Endodermal cell (in vitro differentiated cells): ENCODE data around the gene RASAL2. TPM values are rescaled to one million over a fixed set of nuclear protein-coding genes. Genes with fewer than 3 reads are reported as not detected.
A peak's percentile ranks its signal among the peaks of the same experiment; 100 is the strongest.

ENCODE experiments used
- DNase-seq: peaks from one replicate; pipeline ENCODE4 v3.0.0-alpha.2; 2017
- H3K27ac ChIP-seq: 2 replicates; pipeline ENCODE4 v1.5.1; 2013; ENCODE audit warnings: mild to moderate bottlenecking, low read depth, low read length, moderate library complexity
- H3K27me3 ChIP-seq: 2 replicates; pipeline ENCODE4 v1.6.1; 2013; ENCODE audit warnings: mild to moderate bottlenecking, low read length, moderate library complexity; ENCODE audit not compliant: insufficient read depth, control insufficient read depth, poor library complexity, severe bottlenecking
- H3K36me3 ChIP-seq: 2 replicates; pipeline ENCODE4 v1.7.0; 2013; ENCODE audit warnings: mild to moderate bottlenecking, low read length, moderate library complexity; ENCODE audit not compliant: control insufficient read depth, insufficient read depth
- H3K4me1 ChIP-seq: one replicate; pipeline ENCODE4 v1.7.0; 2013; ENCODE audit warnings: low read length; ENCODE audit not compliant: control insufficient read depth, insufficient read depth
- H3K4me3 ChIP-seq: 2 replicates; pipeline ENCODE4 v1.5.1; 2013; ENCODE audit warnings: mild to moderate bottlenecking, low read length, moderate library complexity
- H3K9ac ChIP-seq: 2 replicates; pipeline ENCODE4 v1.6.1; 2013; ENCODE audit warnings: mild to moderate bottlenecking, low read length, moderate library complexity; ENCODE audit not compliant: poor library complexity, severe bottlenecking; ENCODE audit errors: extremely low read depth
- H3K9me3 ChIP-seq: 2 replicates; pipeline ENCODE4 v1.6.1; 2013; ENCODE audit warnings: mild to moderate bottlenecking, low read length, moderate library complexity; ENCODE audit not compliant: control insufficient read depth
- H3K27ac Mint-ChIP-seq: 2 replicates; pipeline ENCODE4 v1.8.0; 2020; ENCODE audit warnings: mixed read lengths
- H3K27me3 Mint-ChIP-seq: 2 replicates; pipeline ENCODE4 v1.8.0; 2021; ENCODE audit warnings: mild to moderate bottlenecking, mixed read lengths; ENCODE audit not compliant: insufficient read depth
- H3K36me3 Mint-ChIP-seq: 2 replicates; pipeline ENCODE4 v1.8.0; 2020; ENCODE audit warnings: low read depth, mixed read lengths
- H3K4me1 Mint-ChIP-seq: 2 replicates; pipeline ENCODE4 v1.8.0; 2020; ENCODE audit warnings: mixed read lengths
- H3K4me3 Mint-ChIP-seq: 2 replicates; pipeline ENCODE4 v1.8.0; 2020; ENCODE audit warnings: mild to moderate bottlenecking, moderate library complexity, mixed read lengths
- H3K9me3 Mint-ChIP-seq: 2 replicates; pipeline ENCODE4 v1.8.0; 2020; ENCODE audit warnings: mild to moderate bottlenecking, mixed read lengths
- CTCF ChIP-seq: fragments of 200-600 bp; sonication (generic); conservative IDR thresholded peaks from 2 replicates; pipeline ENCODE4 v1.5.0; 2021; ENCODE audit warnings: antibody characterized with exemption, mild to moderate bottlenecking
- WGBS, 2 experiments: methylation state at CpG; one replicate each; pipeline versions ENCODE4 v1.1.5 to v1.1.7; 2013; ENCODE audit warnings: missing lambda C conversion rate in 2 of 2, mixed read lengths in 1 of 2; ENCODE audit not compliant: insufficient coverage in 1 of 2, insufficient read length in 1 of 2; 5-methylcytosine and 5-hydroxymethylcytosine counted together
- total RNA-seq, 2 donors: library from RNA; stranded (reverse); fragmentation: NEBNext Ultra II Directional in 1 of 2; extraction: Animal tissue kit (Norgen Biotek cat#: 25700) in 1 of 2; gene quantifications; 2 replicates in 1 of 2; 3 replicates in 1 of 2; pipeline ENCODE4 v1.2.1, GENCODE V29; 2021

RASAL2 gene
- total RNA-seq, 2 donors from 2014 or later: 21.8 to 22.1 TPM

DNA sequence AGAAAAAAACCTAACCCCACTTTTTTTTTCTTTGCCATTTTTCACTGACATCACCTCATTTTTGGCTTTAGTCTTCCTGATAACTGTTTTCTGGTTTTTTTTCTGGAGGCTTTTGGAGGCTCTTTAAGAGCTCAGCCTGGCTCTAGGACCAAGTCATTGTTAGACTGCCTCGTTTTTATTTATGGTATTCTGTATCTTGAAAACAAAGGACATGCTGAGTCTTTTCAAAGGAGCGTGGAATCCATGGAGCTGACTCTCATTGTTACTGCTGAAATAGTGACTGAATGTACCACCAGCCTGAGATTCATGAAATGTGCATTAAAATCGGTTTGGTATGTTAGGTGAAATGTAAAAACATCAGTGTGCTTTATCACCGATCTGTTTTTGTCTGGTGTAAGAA lies 28.0 kb downstream of the RASAL2 start:
- WGBS, 2 experiments: 48 to 68% methylated on average over 3 to 4 of the region's 4 CpGs
- Histone ChIP-seq H3K4me1 (no peaks in the 10 kb centered on the region), H3K9me3 (peaks cover 9% of the 10 kb centered on the region), H3K9ac (no peak overlapping the region), H3K27me3 (no peaks in the 10 kb centered on the region), H3K36me3 (no peaks in the 10 kb centered on the region), H3K27ac (peak overlapping the region; percentile 2), H3K4me3 (no peak overlapping the region)
- no peak for TF ChIP-seq CTCF
- no peak for DNase-seq
- H3K36me3 Mint-ChIP-seq: peaks cover 24% of the 10 kb centered on the region
- H3K27me3 Mint-ChIP-seq: no peaks in the 10 kb centered on the region
- H3K4me1 Mint-ChIP-seq: no peaks in the 10 kb centered on the region
- H3K4me3 Mint-ChIP-seq: no peak overlapping the region
- H3K9me3 Mint-ChIP-seq: peaks cover 24% of the 10 kb centered on the region
- H3K27ac Mint-ChIP-seq: peak overlapping the region; percentile 27

GRCh38 chr1:178122283-178122682 lies 28.4 kb downstream of the RASAL2 start:
- Mint-ChIP-seq H3K4me1 (no peaks in the 10 kb centered on the region), H3K27me3 (no peaks in the 10 kb centered on the region), H3K9me3 (peaks cover 24% of the 10 kb centered on the region), H3K27ac (peak overlapping the region; percentile 27), H3K36me3 (peaks cover 24% of the 10 kb centered on the region), H3K4me3 (no peak overlapping the region)
- H3K27ac ChIP-seq: peak overlapping the region; percentile 2
- no peaks in the 10 kb centered on the region for H3K4me1 ChIP-seq
- H3K27me3 ChIP-seq: no peaks in the 10 kb centered on the region
- no peak overlapping the region for H3K4me3 ChIP-seq
- DNase-seq: no peak
- no peak overlapping the region for H3K9ac ChIP-seq
- H3K36me3 ChIP-seq: no peaks in the 10 kb centered on the region
- no peak for TF ChIP-seq CTCF
- H3K9me3 ChIP-seq: peaks cover 9% of the 10 kb centered on the region
- WGBS, 2 experiments: 81% methylated on average over 1 of the region's 1 CpG; no CpG with 5 or more reads in 1 of the 2 experiments

DNA sequence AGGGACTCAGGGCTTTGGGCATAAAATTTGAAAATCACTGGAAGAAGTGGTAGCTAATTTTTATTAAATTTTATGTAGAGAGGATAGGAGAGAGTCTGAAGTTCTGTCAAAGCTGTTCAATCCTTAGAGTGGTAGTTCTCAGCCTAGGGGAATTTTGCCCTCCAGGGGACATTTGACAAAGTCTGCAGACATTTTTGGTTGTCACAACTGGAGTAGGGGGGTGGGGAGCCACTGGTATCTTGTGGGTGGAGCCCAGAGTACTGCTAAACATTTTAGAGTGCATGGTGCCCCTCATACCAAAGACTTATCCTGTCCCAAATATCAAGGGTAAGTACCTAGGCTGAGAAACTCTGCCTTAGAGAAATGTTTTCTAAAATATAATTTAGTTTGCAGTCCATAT lies 30.2 kb downstream of the RASAL2 start:
- Histone ChIP-seq H3K27ac (no peak overlapping the region), H3K36me3 (no peaks in the 10 kb centered on the region), H3K9ac (no peak overlapping the region), H3K4me1 (no peaks in the 10 kb centered on the region), H3K27me3 (no peaks in the 10 kb centered on the region), H3K9me3 (peaks cover 9% of the 10 kb centered on the region), H3K4me3 (no peak overlapping the region)
- DNase-seq: peak; percentile 51
- no peaks in the 10 kb centered on the region for H3K4me1 Mint-ChIP-seq
- H3K4me3 Mint-ChIP-seq: no peak overlapping the region
- no peak overlapping the region for H3K27ac Mint-ChIP-seq
- TF ChIP-seq CTCF: no peak
- H3K36me3 Mint-ChIP-seq: peaks cover 20% of the 10 kb centered on the region
- no peaks in the 10 kb centered on the region for H3K27me3 Mint-ChIP-seq
- H3K9me3 Mint-ChIP-seq: peaks cover 20% of the 10 kb centered on the region
